Karpas-422 (cell line): Measurements from ENCODE around the gene ASXL3. TPM values are rescaled to one million over a fixed set of nuclear protein-coding genes. Genes with fewer than 3 reads are reported as not detected.

ENCODE experiments used
- total RNA-seq: library from RNA; depleted of rRNA; stranded (reverse); fragments of >200 nt; shearing (Covaris generic); gene quantifications from 2 replicates; pipeline ENCODE4 v1.2.3, GENCODE V29; 2014; ENCODE audit warnings: low replicate concordance; rRNA removed

The ASXL3 gene
- total RNA-seq, 1 experiment from 2014 or later = not detected

Other genes starting within 250 kb of the ASXL3 start
- gene CCDC178, start 137.5 kb upstream of the ASXL3 start, total RNA-seq = not detected in 2 replicates